Measurements from ENCODE around the gene TMEM52B.
"Not testable (repeated sequence)": the region's sequence is repeated elsewhere in the genome, so short reads cannot be mapped to it uniquely, and the experiment has no call there.

TMEM52B gene

DNA sequence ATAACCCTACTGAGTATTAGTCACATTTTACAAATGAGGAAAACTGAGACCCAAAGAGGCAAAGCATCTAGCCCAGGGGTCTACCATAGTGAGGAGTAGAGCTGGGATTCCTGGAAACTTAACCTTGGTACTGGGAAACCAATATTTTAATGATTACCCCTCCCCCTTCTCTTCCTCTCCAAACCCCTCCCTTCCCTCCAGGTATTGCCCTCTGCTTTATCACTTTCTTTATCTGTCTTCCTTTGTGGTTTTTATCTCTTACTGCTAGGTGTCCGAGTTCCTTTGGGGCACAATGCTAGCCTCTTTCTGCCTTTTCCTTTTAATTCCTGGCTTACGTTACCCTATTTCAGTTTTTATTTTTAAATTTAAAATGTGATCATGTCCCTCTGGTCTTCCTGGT is 36.6 kb downstream of the TMEM52B start:
- ChIA-PET CTCF (interaction anchor here (1.0 to 1.9 kb wide), 2 partner anchors 20 to 62 kb away, joined by 3 to 7 read pairs; no protein-coding TSS in a partner anchor), POLR2A (interaction anchor here (1.6 kb wide), 1 partner anchor 21 kb away, joined by 3 read pairs; no protein-coding TSS in a partner anchor)
- H3K4me3 ChIP-seq (ENCODE audit: low read depth, low read length), result no peak overlapping the region

DNA sequence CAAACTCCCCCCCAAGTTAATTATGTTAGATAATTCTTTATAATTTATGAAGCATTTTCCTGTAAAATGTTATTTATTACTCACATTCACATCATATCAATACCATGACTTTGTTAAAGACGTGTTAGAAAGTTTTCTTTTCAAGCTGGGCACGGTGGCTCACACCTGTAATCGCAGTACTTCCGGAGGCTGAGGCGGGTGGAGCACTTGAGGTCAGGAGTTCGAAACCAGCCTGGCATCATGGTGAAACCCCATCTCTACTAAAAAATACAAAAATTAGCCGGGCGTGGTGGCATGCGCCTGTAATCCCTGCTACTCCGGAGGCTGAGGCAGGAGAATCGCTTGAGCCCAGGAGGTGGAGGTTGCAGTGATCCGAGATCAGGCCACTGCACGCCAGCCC is 37.1 kb downstream of the TMEM52B start:
- CTCF ChIA-PET, result interaction anchor here (1.9 kb wide), 1 partner anchor 20 kb away, joined by 7 read pairs; no protein-coding TSS in a partner anchor
- H3K4me3 ChIP-seq (ENCODE audit: low read depth, low read length); H3K27ac ChIP-seq (ENCODE audit: extremely low read depth, low read depth, low read length); H3K9me3 ChIP-seq (ENCODE audit: control insufficient read depth, insufficient read depth, low read depth, low read length); POLR2A ChIA-PET; H3K4me1 ChIP-seq (ENCODE audit: control insufficient read depth, insufficient read depth, low read length): not testable (repeated sequence)
- peaks cover 13 to 32% of the 10 kb centered on the region in 2 experiments for H3K36me3 ChIP-seq (ENCODE audit: control insufficient read depth in 2 of 2, insufficient read depth in 1 of 2, low read length in 2 of 2)

More for the DNA sequence above, 36.6 kb downstream of the TMEM52B start:
- peaks cover 6% of the 10 kb centered on the region for H3K4me1 ChIP-seq (ENCODE audit: control insufficient read depth, insufficient read depth, low read length)
- no peaks in the 10 kb centered on the region for H3K9me3 ChIP-seq (ENCODE audit: control insufficient read depth, insufficient read depth, low read depth, low read length)
- TF ChIP-seq ZNF37A (tag by site-specific recombination; IDR thresholded peaks at IDR 0.05), result no peak
- no peak for TF ChIP-seq EGR2 (tag by site-specific recombination; IDR thresholded peaks at IDR 0.05; ENCODE audit: low read depth)
- no peak for TF ChIP-seq ZNF10 (tag by site-specific recombination; IDR thresholded peaks at IDR 0.05)
- TF ChIP-seq ZNF521 (tag by site-specific recombination; IDR thresholded peaks at IDR 0.05), result no peak
- TF ChIP-seq, protein P1, sequence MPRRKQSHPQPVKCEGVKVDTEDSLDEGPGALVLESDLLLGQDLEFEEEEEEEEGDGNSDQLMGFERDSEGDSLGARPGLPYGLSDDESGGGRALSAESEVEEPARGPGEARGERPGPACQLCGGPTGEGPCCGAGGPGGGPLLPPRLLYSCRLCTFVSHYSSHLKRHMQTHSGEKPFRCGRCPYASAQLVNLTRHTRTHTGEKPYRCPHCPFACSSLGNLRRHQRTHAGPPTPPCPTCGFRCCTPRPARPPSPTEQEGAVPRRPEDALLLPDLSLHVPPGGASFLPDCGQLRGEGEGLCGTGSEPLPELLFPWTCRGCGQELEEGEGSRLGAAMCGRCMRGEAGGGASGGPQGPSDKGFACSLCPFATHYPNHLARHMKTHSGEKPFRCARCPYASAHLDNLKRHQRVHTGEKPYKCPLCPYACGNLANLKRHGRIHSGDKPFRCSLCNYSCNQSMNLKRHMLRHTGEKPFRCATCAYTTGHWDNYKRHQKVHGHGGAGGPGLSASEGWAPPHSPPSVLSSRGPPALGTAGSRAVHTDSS (tag by site-specific recombination; IDR thresholded peaks at IDR 0.05), result no peak
- TF ChIP-seq ZNF426 (tag by site-specific recombination; IDR thresholded peaks at IDR 0.05), result no peak
- no peak for TF ChIP-seq ZNF596 (tag by site-specific recombination; IDR thresholded peaks at IDR 0.05)
- no peak for TF ChIP-seq MEIS1 (CRISPR knock-in tag; IDR thresholded peaks at IDR 0.05; ENCODE audit: borderline replicate concordance)
- no peak overlapping the region for H3K27ac ChIP-seq (ENCODE audit: extremely low read depth, low read depth, low read length)
- H3K36me3 ChIP-seq (ENCODE audit: control insufficient read depth in 2 of 2, insufficient read depth in 1 of 2, low read length in 2 of 2), result peaks cover 9 to 27% of the 10 kb centered on the region in 2 experiments; a peak in 2 of 3 replicates

GRCh38 chr12:10218021-10218420 is 39.2 kb downstream of the TMEM52B start:
- Histone ChIP-seq H3K36me3 (ENCODE audit: control insufficient read depth in 2 of 2, insufficient read depth in 1 of 2, low read length in 2 of 2) (peaks cover 20 to 53% of the 10 kb centered on the region in 2 experiments), H3K9me3 (ENCODE audit: control insufficient read depth, insufficient read depth, low read depth, low read length) (no peaks in the 10 kb centered on the region), H3K4me1 (ENCODE audit: control insufficient read depth, insufficient read depth, low read length) (peaks cover 6% of the 10 kb centered on the region), H3K4me3 (ENCODE audit: low read depth, low read length) (no peak overlapping the region), H3K27ac (ENCODE audit: extremely low read depth, low read depth, low read length) (no peak overlapping the region)
- CTCF ChIA-PET, result no interaction called here
- POLR2A ChIA-PET, result no interaction called here
- TF ChIP-seq ZNF514 (tag by site-specific recombination; IDR thresholded peaks at IDR 0.05) (no peak), ZNF664 (tag by site-specific recombination; IDR thresholded peaks at IDR 0.05) (no peak), ZNF549 (tag by site-specific recombination; IDR thresholded peaks at IDR 0.05) (no peak), TCF7L2 (IDR thresholded peaks at IDR 0.05; ENCODE audit: borderline replicate concordance, low read depth, low read length) (no peak), ZNF335 (tag by site-specific recombination; conservative IDR thresholded peaks at IDR 0.05) (no peak), ZNF366 (tag by site-specific recombination; conservative IDR thresholded peaks at IDR 0.05) (no peak), ZNF302 (tag by site-specific recombination; IDR thresholded peaks at IDR 0.05; ENCODE audit: low read depth) (no peak), ZNF202 (tag by site-specific recombination; IDR thresholded peaks at IDR 0.05; ENCODE audit: borderline replicate concordance) (no peak), KLF10 (tag by site-specific recombination; IDR thresholded peaks at IDR 0.05) (no peak), ZNF548 (tag by site-specific recombination; IDR thresholded peaks at IDR 0.05) (no peak), ZNF214 (tag by site-specific recombination; IDR thresholded peaks at IDR 0.05; ENCODE audit: borderline replicate concordance) (no peak), ZNF433 (tag by site-specific recombination; IDR thresholded peaks at IDR 0.05; ENCODE audit: low read depth) (no peak), IKZF3 (tag by site-specific recombination; IDR thresholded peaks at IDR 0.05) (no peak), ZNF768 (tag by site-specific recombination; IDR thresholded peaks at IDR 0.05) (no peak), SETDB1 (IDR thresholded peaks at IDR 0.05; ENCODE audit: insufficient read length, low read length) (no peak), ZNF600 (tag by site-specific recombination; IDR thresholded peaks at IDR 0.05) (no peak), ZNF266 (tag by site-specific recombination; IDR thresholded peaks at IDR 0.05; ENCODE audit: low read depth) (no peak), ZNF785 (tag by site-specific recombination; IDR thresholded peaks at IDR 0.05) (no peak)

Data from HEK293 (cell line).